LNCaP clone FGC (cell line): ENCODE measurements around the gene CGB5.

ENCODE experiments used
- DNase-seq: peaks from one replicate; pipeline ENCODE4 v3.0.0-alpha.2; 2011; ENCODE audit warnings: low read depth
- H3K4me3 ChIP-seq: 2 replicates; pipeline ENCODE4 v1.5.1; 2011; ENCODE audit warnings: mild to moderate bottlenecking, low read depth, low read length, control low read depth
- CTCF ChIP-seq: IDR thresholded peaks from 2 replicates; pipeline ENCODE4 v1.5.1; 2012; ENCODE audit warnings: mild to moderate bottlenecking; ENCODE audit not compliant: control insufficient read depth, insufficient read depth; ENCODE audit errors: extremely low read depth

CGB5 gene

GRCh38 chr19:49009828-49010227, 33.8 kb upstream of the CGB5 start:
- no peak for TF ChIP-seq CTCF
- DNase-seq, result no peak
- H3K4me3 ChIP-seq, result no peak overlapping the region

GRCh38 chr19:49010453-49010852, 33.2 kb upstream of the CGB5 start:
- TF ChIP-seq CTCF, result no peak
- no peak for DNase-seq
- H3K4me3 ChIP-seq, result no peak overlapping the region

GRCh38 chr19:49011194-49011593, 32.5 kb upstream of the CGB5 start:
- no peak for TF ChIP-seq CTCF
- no peak overlapping the region for H3K4me3 ChIP-seq
- DNase-seq, result no peak

- no peak for TF ChIP-seq CTCF
- no peak for DNase-seq
Observed at GRCh38 chr19:49014123-49014869, 29.4 kb upstream of the CGB5 start.

GRCh38 chr19:49014870-49015255, 28.8 kb upstream of the CGB5 start:
- no peak for TF ChIP-seq CTCF
- no peak for DNase-seq
- no peak overlapping the region for H3K4me3 ChIP-seq

More at GRCh38 chr19:49014123-49014869, 29.4 kb upstream of the CGB5 start:
- no peak overlapping the region for H3K4me3 ChIP-seq

- DNase-seq, result no peak
- no peak for TF ChIP-seq CTCF
- H3K4me3 ChIP-seq, result no peak overlapping the region
Observed at GRCh38 chr19:49016067-49016839, 27.4 kb upstream of the CGB5 start.
